Thyroid gland (tissue), 4 donors: ENCODE measurements around the gene GFOD2. TPM values are rescaled to one million over a fixed set of nuclear protein-coding genes. Genes with fewer than 3 reads are reported as not detected.
A peak's percentile ranks its signal among the peaks of the same experiment; 100 is the strongest.

ENCODE experiments used
- DNase-seq, 2 donors: peaks; one replicate each; pipeline ENCODE4 v3.0.0-alpha.2; 2019
- H3K27ac ChIP-seq, 3 donors: fragments of 200-600 bp; sonication (generic); 1 replicate in 2 of 3; 2 replicates in 1 of 3; pipeline ENCODE4 v1.5.1; 2016 to 2019; ENCODE audit warnings: mild to moderate bottlenecking in 1 of 3, moderate library complexity in 1 of 3
- H3K27me3 ChIP-seq: fragments of 200-600 bp; sonication (generic); one replicate; pipeline ENCODE4 v1.5.1; 2019
- H3K36me3 ChIP-seq, 2 donors: fragments of 200-600 bp; sonication (generic); one replicate each; pipeline ENCODE4 v1.5.1; 2016 to 2019
- H3K4me1 ChIP-seq, 2 donors: fragments of 200-600 bp; sonication (generic); one replicate each; pipeline ENCODE4 v1.5.1; 2017 to 2019
- H3K4me3 ChIP-seq, 3 donors: fragments of 200-600 bp; sonication (generic); replicated peaks in 1 of 3; 1 replicate in 2 of 3; 2 replicates in 1 of 3; pipeline ENCODE4 v1.5.1; 2016; ENCODE audit warnings: mild to moderate bottlenecking in 1 of 3
- H3K9me3 ChIP-seq: fragments of 200-600 bp; sonication (generic); one replicate; pipeline ENCODE4 v1.5.1; 2017
- POLR2A ChIP-seq, 2 donors: fragments of 450-650 bp; IDR thresholded peaks; one replicate each; pipeline ENCODE4 v1.6.1; 2017; ENCODE audit warnings: antibody characterized with exemption in 2 of 2, mild to moderate bottlenecking in 2 of 2, moderate library complexity in 1 of 2
- WGBS, 2 donors: methylation state at CpG; one replicate each; pipeline ENCODE4 v1.1.5; 2017; 5-methylcytosine and 5-hydroxymethylcytosine counted together
- intact Hi-C: fragments of 100-400 bp; cut with DNase I; formaldehyde crosslinking; loops from one replicate; pipeline ENCODE4 v1.15.1; 2023
- total RNA-seq, 4 donors: library from RNA; depleted of rRNA; stranded (reverse); fragments of >200 nt; gene quantifications; one replicate each; pipeline ENCODE4 v1.2.3, GENCODE V29; 2016
- TF ChIP-seq, protein P1 (sequence below), 6 experiments: fragments of 200-600 bp in 3 of 6; fragments of 450-650 bp in 3 of 6; sonication (generic) in 3 of 6; IDR thresholded peaks; one replicate each; pipeline ENCODE4 v1.5.1; 2016 to 2019; ENCODE audit warnings: antibody characterized with exemption in 6 of 6, mild to moderate bottlenecking in 2 of 6, inconsistent platforms in 1 of 6, moderate library complexity in 1 of 6

The GFOD2 gene
- total RNA-seq, 4 donors from 2014 or later, result 10.9 to 27.5 (median 23.7) TPM

DNA sequence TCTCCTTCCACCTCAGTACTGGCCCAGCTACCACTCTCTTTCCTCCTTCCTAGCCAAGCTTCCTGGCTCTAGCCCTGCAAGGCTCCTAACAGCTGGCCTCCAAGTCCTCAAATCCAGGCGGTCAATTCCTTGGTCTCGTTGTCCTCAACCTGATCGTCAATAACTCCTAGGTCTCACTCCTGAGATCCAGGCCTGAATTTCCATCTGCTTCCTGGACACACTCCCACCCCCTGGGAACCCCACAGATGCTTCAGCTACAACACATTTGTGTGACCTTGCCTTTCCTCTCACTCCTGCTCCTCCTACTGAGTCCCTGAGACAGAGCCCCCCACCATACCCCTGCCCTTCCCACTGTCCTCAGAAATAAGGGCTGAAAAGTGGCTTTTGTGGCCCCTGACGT lies 54.9 kb downstream of the GFOD2 start:
- H3K4me3 ChIP-seq, result no peak overlapping the region
- TF ChIP-seq, protein P1, sequence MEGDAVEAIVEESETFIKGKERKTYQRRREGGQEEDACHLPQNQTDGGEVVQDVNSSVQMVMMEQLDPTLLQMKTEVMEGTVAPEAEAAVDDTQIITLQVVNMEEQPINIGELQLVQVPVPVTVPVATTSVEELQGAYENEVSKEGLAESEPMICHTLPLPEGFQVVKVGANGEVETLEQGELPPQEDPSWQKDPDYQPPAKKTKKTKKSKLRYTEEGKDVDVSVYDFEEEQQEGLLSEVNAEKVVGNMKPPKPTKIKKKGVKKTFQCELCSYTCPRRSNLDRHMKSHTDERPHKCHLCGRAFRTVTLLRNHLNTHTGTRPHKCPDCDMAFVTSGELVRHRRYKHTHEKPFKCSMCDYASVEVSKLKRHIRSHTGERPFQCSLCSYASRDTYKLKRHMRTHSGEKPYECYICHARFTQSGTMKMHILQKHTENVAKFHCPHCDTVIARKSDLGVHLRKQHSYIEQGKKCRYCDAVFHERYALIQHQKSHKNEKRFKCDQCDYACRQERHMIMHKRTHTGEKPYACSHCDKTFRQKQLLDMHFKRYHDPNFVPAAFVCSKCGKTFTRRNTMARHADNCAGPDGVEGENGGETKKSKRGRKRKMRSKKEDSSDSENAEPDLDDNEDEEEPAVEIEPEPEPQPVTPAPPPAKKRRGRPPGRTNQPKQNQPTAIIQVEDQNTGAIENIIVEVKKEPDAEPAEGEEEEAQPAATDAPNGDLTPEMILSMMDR (IDR thresholded peaks at IDR 0.05), result no peak
- TF ChIP-seq POLR2A (IDR thresholded peaks at IDR 0.05), result no peak
- H3K4me1 ChIP-seq, result peaks cover 28 to 37% of the 10 kb centered on the region in 2 donors
- H3K36me3 ChIP-seq, result no peaks in the 10 kb centered on the region
- no peak for DNase-seq
- H3K27ac ChIP-seq, result no peak overlapping the region
- WGBS, 2 donors, result 84 to 97% methylated on average over 4 of the region's 4 CpGs
- H3K9me3 ChIP-seq, result no peaks in the 10 kb centered on the region
- intact Hi-C loops, result loop anchor here (10.0 kb wide), 1 partner anchor 271 kb away; the partner anchor contains the start of genes CTRL and PSMB10
- H3K27me3 ChIP-seq, result no peaks in the 10 kb centered on the region

DNA sequence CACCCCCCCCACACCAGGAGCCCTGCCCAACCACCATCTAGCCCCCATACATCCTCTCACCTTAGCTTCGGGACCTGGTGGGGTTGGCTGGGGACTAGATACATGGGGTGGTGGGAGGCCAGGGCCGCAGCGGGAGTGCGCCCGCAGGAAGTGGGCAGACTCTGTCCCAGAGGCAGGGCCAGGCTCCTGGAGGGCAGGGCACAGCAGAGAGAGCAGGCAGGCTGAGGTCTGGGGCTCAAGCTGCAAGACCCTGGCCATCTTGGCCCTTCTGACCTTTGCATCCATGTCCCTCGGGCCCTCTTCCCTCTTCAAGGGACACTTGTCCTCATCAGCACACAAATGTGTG lies 55.3 kb downstream of the GFOD2 start:
- no peak overlapping the region for H3K27ac ChIP-seq
- intact Hi-C loops, result loop anchor here (10.0 kb wide), 1 partner anchor 271 kb away; the partner anchor contains the start of genes CTRL and PSMB10
- 89 to 94% methylated on average over 3 to 6 of the region's 6 CpGs for WGBS, 2 donors

DNA sequence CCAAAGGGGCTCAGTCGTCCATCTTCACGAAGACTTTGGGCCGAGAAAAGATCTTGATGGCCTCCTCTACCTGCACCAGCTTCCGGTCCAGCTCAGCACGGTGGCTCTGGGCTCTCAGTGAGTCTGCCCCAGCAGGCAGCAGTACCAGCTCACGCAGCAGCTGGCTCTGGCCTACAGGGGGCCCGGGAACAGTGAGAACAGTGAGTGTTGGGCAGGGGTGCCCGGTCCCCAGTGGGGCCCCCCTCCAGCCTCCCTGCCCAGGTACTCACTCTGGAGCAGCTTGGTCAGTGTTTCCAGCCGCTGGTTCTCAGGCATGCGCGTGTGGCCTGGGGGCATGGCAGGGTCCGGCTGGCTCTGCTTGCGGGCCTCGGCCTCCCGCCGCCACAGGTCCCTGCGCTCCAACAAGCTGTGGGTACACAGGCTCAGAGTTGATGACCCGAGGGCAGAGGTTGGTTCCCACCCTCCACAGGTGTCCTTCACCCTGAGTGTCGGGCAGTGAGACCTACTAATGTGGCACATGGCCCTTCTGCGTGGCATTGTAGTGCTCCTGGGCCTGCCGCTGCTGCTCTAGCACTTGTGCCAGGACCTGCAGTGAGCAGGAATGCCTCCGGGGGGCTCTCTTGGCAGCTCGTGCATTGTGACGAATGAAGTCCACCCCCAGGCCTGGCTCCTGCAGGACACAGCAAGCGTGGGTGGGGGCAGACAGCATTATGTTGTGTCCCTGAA lies 55.8 kb downstream of the GFOD2 start:
- no peaks in the 10 kb centered on the region for H3K9me3 ChIP-seq
- no peak overlapping the region for H3K27ac ChIP-seq
- no peaks in the 10 kb centered on the region for H3K27me3 ChIP-seq
- no peak overlapping the region for H3K4me3 ChIP-seq
- TF ChIP-seq, protein P1 (IDR thresholded peaks at IDR 0.05), result peak in 1 of 6 experiments; percentile 34
- TF ChIP-seq POLR2A (IDR thresholded peaks at IDR 0.05), result no peak
- intact Hi-C loops, result loop anchor here (10.0 kb wide), 1 partner anchor 271 kb away; the partner anchor contains the start of genes CTRL and PSMB10
- WGBS, 2 donors, result 86 to 92% methylated on average over 4 to 13 of the region's 25 CpGs
- no peaks in the 10 kb centered on the region for H3K36me3 ChIP-seq
- H3K4me1 ChIP-seq, result peaks cover 30 to 40% of the 10 kb centered on the region in 2 donors
- DNase-seq, result no peak

More for the DNA sequence above, 55.3 kb downstream of the GFOD2 start:
- H3K4me1 ChIP-seq, result peaks cover 30 to 40% of the 10 kb centered on the region in 2 donors
- no peak for DNase-seq
- TF ChIP-seq, protein P1 (IDR thresholded peaks at IDR 0.05), result no peak
- TF ChIP-seq POLR2A (IDR thresholded peaks at IDR 0.05), result no peak
- no peaks in the 10 kb centered on the region for H3K36me3 ChIP-seq
- no peak overlapping the region for H3K4me3 ChIP-seq
- no peaks in the 10 kb centered on the region for H3K27me3 ChIP-seq
- H3K9me3 ChIP-seq, result no peaks in the 10 kb centered on the region

DNA sequence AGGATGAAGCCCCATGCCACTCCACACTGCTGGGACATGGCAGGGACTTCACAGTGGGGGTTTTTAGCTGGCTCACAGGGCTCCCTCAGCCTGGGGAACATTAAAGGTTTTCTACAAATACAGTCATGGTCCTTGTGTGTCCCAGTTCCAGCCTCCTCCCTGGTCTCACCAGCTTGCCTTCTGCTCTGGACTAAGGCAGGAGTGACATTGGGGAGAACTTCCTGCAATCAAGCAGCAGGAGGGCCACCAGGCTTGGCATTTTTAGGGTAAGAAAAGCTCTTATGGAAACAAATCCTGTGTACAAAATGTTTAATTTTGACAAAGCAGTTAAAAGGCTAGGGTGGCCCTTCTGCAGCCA lies 56.5 kb downstream of the GFOD2 start:
- Histone ChIP-seq H3K4me1 (peaks cover 28 to 34% of the 10 kb centered on the region in 2 donors), H3K27me3 (no peaks in the 10 kb centered on the region), H3K27ac (no peak overlapping the region), H3K9me3 (no peaks in the 10 kb centered on the region), H3K36me3 (no peaks in the 10 kb centered on the region), H3K4me3 (no peak overlapping the region)
- TF ChIP-seq POLR2A (IDR thresholded peaks at IDR 0.05), result no peak
- TF ChIP-seq, protein P1 (IDR thresholded peaks at IDR 0.05), result no peak
- DNase-seq, result no peak
- intact Hi-C loops, result loop anchor here (10.0 kb wide), 1 partner anchor 272 kb away; the partner anchor contains the start of genes CTRL and PSMB10
